Measurements from ENCODE around the gene NLE1.
A peak's percentile ranks its signal among the peaks of the same experiment; 100 is the strongest.
"Not testable (repeated sequence)": the region's sequence is repeated elsewhere in the genome, so short reads cannot be mapped to it uniquely, and the experiment has no call there.

The NLE1 gene

DNA sequence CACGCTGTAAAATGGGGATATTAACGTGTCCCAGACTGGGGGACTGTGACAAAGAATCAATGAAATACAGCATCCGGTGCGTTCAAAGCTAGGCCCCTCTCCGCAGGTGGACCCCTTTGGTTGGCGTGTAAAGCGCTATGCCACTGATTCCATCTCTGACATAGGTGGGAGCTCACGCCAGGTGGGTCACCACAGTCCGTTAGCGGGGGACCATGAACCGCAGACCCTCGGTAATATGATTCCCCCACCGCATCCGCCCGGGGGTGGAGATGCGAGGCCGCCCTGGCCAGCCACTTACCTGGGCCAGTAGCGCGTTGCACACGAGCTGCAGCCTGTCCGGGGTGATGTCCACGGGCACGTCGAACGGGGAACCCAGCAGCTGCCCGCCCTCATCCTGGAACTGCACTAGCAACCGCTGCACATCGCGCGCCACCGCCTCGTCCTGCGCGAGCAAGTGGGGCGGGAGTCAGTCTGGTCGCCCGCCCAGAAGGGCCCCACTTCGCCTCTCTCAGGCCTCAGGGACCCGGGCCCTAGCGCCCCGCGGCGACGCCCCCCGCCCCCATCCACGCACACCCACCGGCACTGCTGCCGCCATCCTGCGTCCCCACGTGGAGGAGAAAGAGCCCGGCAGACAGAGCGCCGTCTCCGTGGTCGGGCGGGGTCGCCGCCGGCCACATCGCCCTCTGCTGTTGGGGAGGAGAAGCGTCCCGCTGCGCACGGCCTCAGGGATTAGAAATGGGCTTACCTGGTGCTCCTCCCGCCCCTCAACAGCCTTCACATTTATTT lies at the start of gene NLE1:
Gene NLE1, minus strand, starts transcription at position 623 of the 786 bp plus-strand sequence. Its CDS starts 28 bp downstream, at position 595.
- DNase-seq (ENCODE audit: low spot score): peak; percentile 83

- DNase-seq (ENCODE audit: low spot score): no peak
Measured at GRCh38 chr17:35191001-35191695, 49.0 kb upstream of the NLE1 start.

DNA sequence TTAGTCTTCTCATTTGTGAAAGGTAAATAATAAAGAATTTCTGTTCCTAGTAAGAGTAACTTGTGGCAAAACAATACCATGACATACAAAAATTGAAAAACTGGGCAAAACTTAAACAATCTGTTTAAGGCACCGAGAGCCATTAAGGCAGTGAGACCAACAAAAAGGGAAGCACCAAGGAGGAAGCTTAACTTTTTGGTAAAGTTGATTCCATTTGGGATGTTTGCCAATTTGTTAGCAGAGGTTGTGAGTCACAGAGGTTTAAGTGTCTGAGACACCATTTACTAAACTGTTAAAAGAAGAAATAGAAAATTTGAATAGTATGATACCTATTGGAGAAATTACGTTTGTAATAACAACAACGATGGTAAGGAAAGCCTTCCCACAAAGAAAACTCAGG lies 47.2 kb upstream of the NLE1 start:
- no peak for DNase-seq (ENCODE audit: low spot score)

DNA sequence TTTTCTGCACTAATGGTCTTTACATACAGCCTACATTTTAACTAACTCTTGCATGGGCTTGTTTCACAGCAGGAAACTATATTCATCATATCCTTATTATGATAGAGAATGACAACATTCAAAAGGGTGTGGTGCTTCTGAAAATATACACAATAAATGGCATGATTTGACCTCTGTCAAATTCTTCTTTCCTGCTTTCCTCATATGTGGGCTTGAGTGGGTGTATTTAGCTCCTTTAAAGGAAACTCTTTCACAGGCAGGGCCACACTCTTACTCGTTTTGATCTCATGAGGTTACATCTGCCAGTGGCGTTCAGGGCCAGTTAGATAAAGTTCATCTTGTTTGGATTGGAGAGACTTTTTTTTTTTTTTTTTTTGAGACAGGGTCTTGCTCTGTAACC lies 46.0 kb upstream of the NLE1 start:
- DNase-seq (ENCODE audit: low spot score): no peak

DNA sequence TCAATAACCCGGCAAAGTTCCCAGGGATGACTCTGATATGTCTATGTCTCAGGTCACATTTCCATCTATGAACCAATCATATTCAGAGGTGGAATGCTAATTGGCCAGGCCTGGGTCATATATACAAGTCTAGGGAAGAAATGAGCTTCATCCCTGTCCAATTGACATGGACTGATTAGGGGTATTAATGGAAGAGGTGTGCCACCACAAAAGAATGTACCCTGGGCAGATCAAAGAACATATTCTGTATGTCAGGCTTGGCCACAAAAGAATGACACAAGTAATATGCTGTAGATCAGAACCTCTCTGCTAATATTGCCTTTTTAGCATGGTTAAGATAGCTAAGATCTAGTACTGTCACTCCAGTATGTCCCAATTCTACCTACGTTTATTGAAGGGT lies 45.4 kb upstream of the NLE1 start:
- no peak for DNase-seq (ENCODE audit: low spot score)

DNA sequence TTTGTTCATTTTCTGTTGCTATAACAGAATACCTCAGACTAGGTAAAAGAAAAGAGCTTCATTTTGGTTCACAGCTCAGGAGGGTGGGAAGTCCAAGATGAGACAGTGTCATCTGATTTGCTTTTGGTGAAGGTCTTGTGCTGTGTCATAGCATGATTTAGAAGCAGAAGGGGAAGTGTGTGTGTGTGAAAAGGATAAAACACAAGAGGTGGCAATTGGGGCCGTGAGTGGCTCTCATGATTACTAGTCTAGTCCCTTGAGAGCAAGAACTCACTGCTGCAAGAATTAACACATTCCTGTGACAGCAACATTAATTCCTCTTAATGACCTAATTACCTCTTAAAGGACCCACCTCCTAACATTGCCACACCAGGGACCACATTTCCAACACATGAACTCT lies 43.7 kb upstream of the NLE1 start:
- DNase-seq (ENCODE audit: low spot score): no peak

DNA sequence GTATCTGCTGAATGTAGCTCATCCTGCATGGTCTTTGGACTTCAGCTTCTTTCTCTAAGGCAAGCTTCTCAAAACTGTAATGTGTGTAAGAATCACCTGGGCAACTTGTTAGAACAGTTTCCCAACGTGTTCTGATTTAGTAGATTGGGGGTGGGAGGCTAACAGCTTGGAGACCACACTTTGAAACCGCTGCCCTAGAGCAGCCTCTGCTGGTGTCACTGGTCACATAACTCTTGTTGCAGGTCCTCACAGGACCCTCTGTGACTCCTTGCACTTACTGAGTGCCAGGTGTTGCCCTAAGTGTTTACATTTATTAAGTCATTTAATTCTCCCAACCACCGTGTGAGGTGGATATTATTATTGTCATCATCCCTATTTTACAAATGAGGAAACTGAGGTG lies 42.2 kb upstream of the NLE1 start:
- no peak for DNase-seq (ENCODE audit: low spot score)

DNA sequence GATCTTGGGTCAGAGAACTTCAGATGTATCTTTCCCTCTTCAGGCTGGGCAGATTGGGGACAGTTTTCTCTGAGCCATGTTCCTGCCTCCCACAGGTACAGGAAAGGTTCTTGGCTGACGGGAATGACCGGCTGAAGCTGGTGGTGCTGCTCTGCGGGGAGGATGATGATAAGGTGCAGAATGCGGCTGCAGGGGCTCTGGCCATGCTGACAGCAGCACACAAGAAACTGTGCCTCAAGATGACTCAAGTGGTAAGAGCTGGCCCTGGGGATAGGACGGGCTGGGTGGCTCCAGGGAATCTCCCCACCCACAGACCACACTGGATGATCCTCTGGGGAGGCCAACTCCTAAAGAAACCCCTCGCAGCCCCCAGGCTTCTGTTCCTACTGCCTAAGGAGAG lies 41.2 kb upstream of the NLE1 start:
- no peak for DNase-seq (ENCODE audit: low spot score)

GRCh38 chr17:35179379-35179778 lies 37.3 kb upstream of the NLE1 start:
- DNase-seq (ENCODE audit: low spot score): not testable (repeated sequence)

DNA sequence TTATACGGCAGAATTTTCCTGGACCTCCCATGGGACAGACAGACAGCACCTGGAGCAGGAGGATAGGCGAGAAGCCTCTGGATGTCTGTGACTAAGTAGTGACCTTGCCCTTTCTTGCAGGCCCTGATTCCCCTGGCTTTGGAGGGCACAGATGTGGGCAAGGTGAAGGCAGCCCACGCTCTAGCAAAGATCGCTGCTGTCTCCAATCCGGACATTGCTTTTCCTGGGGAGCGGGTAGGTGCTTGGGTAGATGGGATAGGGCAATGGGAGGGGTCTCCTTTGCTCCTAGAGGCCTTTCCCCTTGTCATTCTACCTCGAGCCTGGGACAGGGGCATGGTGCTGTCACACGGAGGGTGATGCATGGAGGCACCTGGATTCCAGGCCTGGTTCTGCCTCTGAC lies 34.8 kb upstream of the NLE1 start:
- no peak for DNase-seq (ENCODE audit: low spot score)

- DNase-seq (ENCODE audit: low spot score): no peak
Measured at GRCh38 chr17:35175638-35176415, 33.7 kb upstream of the NLE1 start.

DNA sequence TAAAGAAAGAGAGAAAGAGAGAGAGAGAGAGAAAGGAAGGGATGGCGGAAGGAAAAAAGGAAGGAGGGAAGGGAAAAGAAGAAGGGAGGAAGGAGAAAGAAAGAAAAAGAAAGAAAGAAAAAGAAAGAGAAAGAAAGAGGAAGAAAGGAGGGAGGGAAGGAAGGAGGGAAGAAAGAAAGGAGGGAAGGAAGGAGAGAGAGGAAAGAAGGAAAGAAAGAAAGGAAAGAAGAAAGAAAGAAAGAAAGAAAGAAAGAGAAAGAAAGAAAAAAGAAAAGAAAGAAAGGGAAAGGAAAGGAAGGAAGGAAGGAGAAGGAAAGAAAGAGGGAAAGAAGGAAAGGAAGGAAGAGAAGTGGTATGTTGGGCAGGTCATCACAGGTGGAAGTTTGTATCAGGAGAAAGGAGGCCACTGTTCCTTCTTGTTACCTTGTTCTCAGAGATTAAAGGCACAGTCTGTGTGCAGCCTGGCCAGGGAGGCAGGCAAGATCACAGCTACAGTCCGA lies 32.8 kb upstream of the NLE1 start:
- DNase-seq (ENCODE audit: low spot score): no peak

- DNase-seq (ENCODE audit: low spot score): not testable (repeated sequence)
Measured at GRCh38 chr17:35172321-35172720, 30.2 kb upstream of the NLE1 start.

- DNase-seq (ENCODE audit: low spot score): no peak
Measured at GRCh38 chr17:35171834-35172233, 29.7 kb upstream of the NLE1 start.

- peak; percentile 13 for DNase-seq (ENCODE audit: low spot score)
Measured at GRCh38 chr17:35170968-35171771, 29.1 kb upstream of the NLE1 start.

DNA sequence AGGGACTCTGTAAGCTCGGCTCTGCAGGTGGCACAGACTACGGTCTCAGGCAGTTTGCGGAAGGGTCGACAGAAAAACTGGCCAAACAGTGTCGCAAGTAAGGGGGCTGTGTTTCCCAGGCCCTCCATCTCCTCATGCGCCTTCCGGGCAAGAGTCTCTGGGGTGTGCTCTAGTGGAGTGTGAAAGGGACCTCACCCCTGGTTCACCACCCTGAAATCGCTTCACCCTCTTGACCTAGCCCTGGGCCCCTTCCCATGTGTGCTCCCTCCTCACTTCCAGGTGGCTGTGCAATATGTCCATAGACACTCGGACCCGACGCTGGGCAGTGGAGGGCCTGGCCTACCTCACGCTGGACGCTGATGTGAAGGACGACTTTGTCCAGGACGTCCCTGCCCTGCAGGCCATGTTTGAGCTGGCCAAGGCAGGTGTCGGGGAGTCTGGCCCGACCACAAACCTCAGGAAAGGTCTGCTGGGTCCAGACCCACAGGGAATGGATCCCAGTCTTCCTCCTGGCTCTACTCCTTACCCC lies 27.8 kb upstream of the NLE1 start:
- DNase-seq (ENCODE audit: low spot score): no peak

- DNase-seq (ENCODE audit: low spot score): peak; percentile 72
Measured at GRCh38 chr17:35167666-35168065, 25.6 kb upstream of the NLE1 start.

DNA sequence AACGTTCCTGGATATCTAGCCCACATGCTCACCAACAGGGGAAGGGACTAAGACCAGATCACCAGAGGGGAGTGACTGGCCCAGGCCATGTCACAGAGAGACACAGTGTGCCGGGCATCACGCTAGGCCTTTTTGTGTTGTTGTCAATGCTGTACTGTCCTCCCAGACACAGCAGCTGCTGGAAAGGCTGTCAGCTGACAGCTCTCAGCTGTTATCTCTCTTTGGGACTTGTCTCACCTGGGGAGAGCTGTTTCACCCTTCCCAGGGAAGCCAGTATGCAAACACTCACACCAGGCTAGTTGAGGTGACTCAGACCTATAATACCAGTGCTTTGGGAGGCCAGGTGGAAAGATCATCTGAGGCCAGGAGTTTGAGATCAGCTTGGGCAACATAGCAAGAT lies 24.9 kb upstream of the NLE1 start:
- peak; percentile 51 for DNase-seq (ENCODE audit: low spot score)

DNA sequence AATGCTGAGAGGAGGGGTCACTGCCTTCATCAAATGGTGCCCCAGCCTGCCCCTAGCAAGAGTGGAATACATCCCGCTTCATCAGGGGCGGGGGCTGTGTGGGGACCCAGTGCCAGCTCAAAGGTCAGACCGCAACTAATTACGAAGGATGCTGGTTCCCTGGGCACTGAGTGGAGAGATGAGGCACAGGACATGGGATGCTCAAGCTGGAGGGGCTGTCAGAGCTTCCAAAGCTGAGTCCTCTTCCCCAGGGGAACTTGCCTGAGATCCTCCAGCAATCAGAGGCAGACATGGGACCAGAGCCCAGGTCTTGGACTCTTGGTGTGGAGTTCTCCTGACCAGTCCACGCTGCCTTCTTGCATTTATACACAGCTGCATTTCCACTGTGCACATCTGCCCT lies 24.4 kb upstream of the NLE1 start:
- DNase-seq (ENCODE audit: low spot score): no peak

GRCh38 chr17:35164716-35165115 lies 22.6 kb upstream of the NLE1 start:
- DNase-seq (ENCODE audit: low spot score): no peak

DNA sequence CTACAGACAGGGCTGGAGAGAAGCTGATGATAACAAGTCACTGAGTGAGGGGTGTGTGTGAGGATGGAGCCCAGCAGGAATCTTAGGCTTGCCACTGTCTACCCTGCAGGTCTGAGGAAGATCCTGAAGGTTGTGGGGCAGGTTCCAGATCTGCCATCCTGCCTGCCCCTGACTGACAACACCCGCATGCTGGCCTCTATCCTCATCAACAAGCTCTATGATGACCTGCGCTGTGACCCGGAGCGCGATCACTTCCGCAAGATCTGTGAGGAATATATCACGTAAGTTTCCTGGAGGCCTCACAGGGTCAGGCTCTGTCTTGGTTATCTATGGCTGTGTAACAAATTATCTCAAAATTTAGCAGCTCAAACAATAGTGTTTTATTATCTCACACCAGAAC lies 21.8 kb upstream of the NLE1 start:
- DNase-seq (ENCODE audit: low spot score): no peak

DNA sequence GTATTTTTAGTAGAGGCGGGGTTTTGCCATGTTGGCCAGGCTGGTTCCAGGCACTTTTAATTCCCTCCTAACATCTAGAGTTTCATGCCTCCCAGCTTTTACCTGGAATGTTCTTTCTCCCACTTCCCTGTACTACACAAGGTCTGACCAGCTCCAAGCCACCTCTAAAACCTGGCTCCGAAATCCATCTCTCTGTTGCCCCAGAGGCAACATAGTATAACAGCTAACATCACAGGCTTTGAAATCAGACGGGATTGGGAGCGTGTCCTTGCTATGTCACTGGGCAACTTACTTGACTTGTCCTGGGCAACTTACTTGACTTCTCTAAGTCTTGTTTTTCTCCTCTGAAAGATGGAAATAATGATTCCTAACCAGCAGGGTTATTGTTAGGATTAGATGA lies 20.7 kb upstream of the NLE1 start:
- no peak for DNase-seq (ENCODE audit: low spot score)

Data from kidney tubule cell (primary cell).